Sigmoid colon (tissue), 4 donors: ENCODE data around the gene CHST8.

ENCODE experiments used
- POLR2AphosphoS5 ChIP-seq, 4 donors: sonication (generic); formaldehyde crosslinking; IDR thresholded peaks; one replicate each; pipeline ENCODE4 v1.6.1; 2017; ENCODE audit warnings: antibody characterized with exemption in 4 of 4
- TF ChIP-seq, protein P1 (sequence below), 4 experiments: fragments of 450-650 bp in 3 of 4; fragments of 200-600 bp in 1 of 4; IDR thresholded peaks; one replicate each; pipeline ENCODE4 v1.5.1; 2016 to 2019; ENCODE audit warnings: antibody characterized with exemption in 4 of 4, mild to moderate bottlenecking in 3 of 4, moderate library complexity in 2 of 4

DNA sequence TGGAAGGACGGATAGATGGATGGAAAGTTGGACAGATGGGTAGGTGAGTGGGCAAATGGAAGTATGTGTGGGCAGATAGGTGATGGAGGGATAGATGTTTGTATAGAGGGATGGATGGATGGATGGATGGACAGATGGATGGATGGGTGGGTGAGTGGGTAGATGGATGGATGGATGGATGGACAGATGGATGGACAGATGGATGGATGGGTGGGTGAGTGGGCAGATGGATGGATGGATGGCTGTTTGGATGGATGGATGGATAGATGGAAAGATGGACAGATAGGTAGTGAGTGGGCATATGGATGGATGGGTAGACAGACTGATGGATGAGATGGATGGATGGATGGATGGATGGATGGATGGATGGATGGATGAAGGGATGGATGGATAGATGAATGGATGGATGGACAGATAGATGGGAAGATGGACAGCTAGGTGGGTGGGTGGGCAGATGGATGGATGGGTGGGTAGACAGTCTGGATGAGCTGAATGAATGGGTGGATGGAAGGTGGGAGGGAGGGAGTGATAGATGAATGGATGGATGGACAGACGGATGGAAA is 100.1 kb downstream of the CHST8 start:
- TF ChIP-seq, protein P1, sequence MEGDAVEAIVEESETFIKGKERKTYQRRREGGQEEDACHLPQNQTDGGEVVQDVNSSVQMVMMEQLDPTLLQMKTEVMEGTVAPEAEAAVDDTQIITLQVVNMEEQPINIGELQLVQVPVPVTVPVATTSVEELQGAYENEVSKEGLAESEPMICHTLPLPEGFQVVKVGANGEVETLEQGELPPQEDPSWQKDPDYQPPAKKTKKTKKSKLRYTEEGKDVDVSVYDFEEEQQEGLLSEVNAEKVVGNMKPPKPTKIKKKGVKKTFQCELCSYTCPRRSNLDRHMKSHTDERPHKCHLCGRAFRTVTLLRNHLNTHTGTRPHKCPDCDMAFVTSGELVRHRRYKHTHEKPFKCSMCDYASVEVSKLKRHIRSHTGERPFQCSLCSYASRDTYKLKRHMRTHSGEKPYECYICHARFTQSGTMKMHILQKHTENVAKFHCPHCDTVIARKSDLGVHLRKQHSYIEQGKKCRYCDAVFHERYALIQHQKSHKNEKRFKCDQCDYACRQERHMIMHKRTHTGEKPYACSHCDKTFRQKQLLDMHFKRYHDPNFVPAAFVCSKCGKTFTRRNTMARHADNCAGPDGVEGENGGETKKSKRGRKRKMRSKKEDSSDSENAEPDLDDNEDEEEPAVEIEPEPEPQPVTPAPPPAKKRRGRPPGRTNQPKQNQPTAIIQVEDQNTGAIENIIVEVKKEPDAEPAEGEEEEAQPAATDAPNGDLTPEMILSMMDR (IDR thresholded peaks at IDR 0.05): no peak
- no peak for TF ChIP-seq POLR2AphosphoS5 (IDR thresholded peaks at IDR 0.05)
